NCI-H1436 (cell line): ENCODE data around the gene GSAP.

ENCODE experiments used
- DNase-seq: peaks from one replicate; lab custom pipeline; 2025; lab: John Stamatoyannopoulos, UW

The GSAP gene

GRCh38 chr7:77409005-77409738, 7.0 kb downstream of the GSAP start:
- DNase-seq: no peak

- DNase-seq: no peak
These were observed 8.2 kb downstream of the GSAP start for GRCh38 chr7:77407906-77408305.

- no peak for DNase-seq
These were observed 9.7 kb downstream of the GSAP start for GRCh38 chr7:77406421-77406820.

GRCh38 chr7:77404641-77405040, 11.5 kb downstream of the GSAP start:
- no peak for DNase-seq

- DNase-seq: no peak
These were observed 12.2 kb downstream of the GSAP start for GRCh38 chr7:77403957-77404356.

GRCh38 chr7:77402818-77403217, 13.3 kb downstream of the GSAP start:
- no peak for DNase-seq

- no peak for DNase-seq
These were observed 15.1 kb downstream of the GSAP start for GRCh38 chr7:77401002-77401401.

GRCh38 chr7:77399816-77400215, 16.3 kb downstream of the GSAP start:
- no peak for DNase-seq

GRCh38 chr7:77396894-77397547, 19.1 kb downstream of the GSAP start:
- no peak for DNase-seq

GRCh38 chr7:77395626-77396025, 20.5 kb downstream of the GSAP start:
- no peak for DNase-seq

- DNase-seq: no peak
These were observed 22.2 kb downstream of the GSAP start for GRCh38 chr7:77393954-77394353.

- no peak for DNase-seq
These were observed 22.9 kb downstream of the GSAP start for GRCh38 chr7:77393261-77393660.

- no peak for DNase-seq
These were observed 24.9 kb downstream of the GSAP start for GRCh38 chr7:77391230-77391629.

GRCh38 chr7:77388055-77388641, 28.0 kb downstream of the GSAP start:
- DNase-seq: no peak

- DNase-seq: no peak
These were observed 29.9 kb downstream of the GSAP start for GRCh38 chr7:77386165-77386822.

GRCh38 chr7:77383333-77383740, 32.8 kb downstream of the GSAP start:
- DNase-seq: no peak

- no peak for DNase-seq
These were observed 33.6 kb downstream of the GSAP start for GRCh38 chr7:77382532-77382931.

- DNase-seq: no peak
These were observed 37.6 kb downstream of the GSAP start for GRCh38 chr7:77378584-77378983.

GRCh38 chr7:77370606-77371005, 45.5 kb downstream of the GSAP start:
- DNase-seq: no peak

- DNase-seq: no peak
These were observed 47.2 kb downstream of the GSAP start for GRCh38 chr7:77368974-77369373.

- no peak for DNase-seq
These were observed 48.2 kb downstream of the GSAP start for GRCh38 chr7:77367976-77368375.

GRCh38 chr7:77362905-77363304, 53.2 kb downstream of the GSAP start:
- DNase-seq: no peak

- DNase-seq: no peak
These were observed 55.2 kb downstream of the GSAP start for GRCh38 chr7:77360969-77361368.
